ENCODE measurements around the gene LRRTM3. TPM values are rescaled to one million over a fixed set of nuclear protein-coding genes. Genes with fewer than 3 reads are reported as not detected.

Gene LRRTM3
- total and polyA plus RNA-seq, 10 donors, result not detected

- TF ChIP-seq POLR2A (IDR thresholded peaks at IDR 0.05), result no peak
- no peak for TF ChIP-seq POLR2AphosphoS5 (IDR thresholded peaks at IDR 0.05)
- TF ChIP-seq CTCF (IDR thresholded peaks at IDR 0.05 in 8 of 11, conservative IDR thresholded peaks at IDR 0.05 in 3 of 11), result no peak
Observed at GRCh38 chr10:66892871-66893270, 33.0 kb upstream of the LRRTM3 start.

GRCh38 chr10:66910671-66911070 is 15.2 kb upstream of the LRRTM3 start:
- WGBS, 5 donors, result 78 to 94% (median 85%) methylated on average over 5 of the region's 5 CpGs

More at GRCh38 chr10:66892871-66893270, 33.0 kb upstream of the LRRTM3 start:
- Histone ChIP-seq H3K4me3 (no peak overlapping the region), H3K27me3 (replicated peaks in 1 of 7) (no peaks in the 10 kb centered on the region), H3K9me3 (peaks cover under 1 to 4% (median 2%) of the 10 kb centered on the region in 8 donors), H3K27ac (no peak overlapping the region), H3K4me1 (no peaks in the 10 kb centered on the region), H3K36me3 (no peaks in the 10 kb centered on the region)
- intact Hi-C loops (cut with DNase I; ENCODE audit: low total_unique reads), result no loop called here
- 40 to 62% (median 57%) methylated on average over 2 of the region's 2 CpGs for WGBS, 5 donors
- DNase-seq, result no peak

GRCh38 chr10:66916030-66916429 is 9.8 kb upstream of the LRRTM3 start:
- H3K9me3 ChIP-seq, result no peaks in the 10 kb centered on the region
- 79 to 97% (median 88%) methylated on average over 2 of the region's 2 CpGs for WGBS, 5 donors
- H3K36me3 ChIP-seq, result no peaks in the 10 kb centered on the region
- no peak for TF ChIP-seq CTCF (IDR thresholded peaks at IDR 0.05 in 8 of 11, conservative IDR thresholded peaks at IDR 0.05 in 3 of 11)
- TF ChIP-seq POLR2A (IDR thresholded peaks at IDR 0.05), result no peak
- no peak for TF ChIP-seq POLR2AphosphoS5 (IDR thresholded peaks at IDR 0.05)
- no peaks in the 10 kb centered on the region for H3K27me3 ChIP-seq (replicated peaks in 1 of 7)
- intact Hi-C loops (cut with DNase I; ENCODE audit: low total_unique reads), result no loop called here
- no peaks in the 10 kb centered on the region for H3K4me1 ChIP-seq
- no peak overlapping the region for H3K4me3 ChIP-seq
- DNase-seq, result no peak
- H3K27ac ChIP-seq, result no peak overlapping the region

More at GRCh38 chr10:66910671-66911070, 15.2 kb upstream of the LRRTM3 start:
- intact Hi-C loops (cut with DNase I; ENCODE audit: low total_unique reads), result no loop called here
- H3K36me3 ChIP-seq, result no peaks in the 10 kb centered on the region
- TF ChIP-seq POLR2A (IDR thresholded peaks at IDR 0.05) (no peak), POLR2AphosphoS5 (IDR thresholded peaks at IDR 0.05) (no peak), CTCF (IDR thresholded peaks at IDR 0.05 in 8 of 11, conservative IDR thresholded peaks at IDR 0.05 in 3 of 11) (no peak)
- H3K4me3 ChIP-seq, result no peak overlapping the region
- no peak overlapping the region for H3K27ac ChIP-seq
- H3K4me1 ChIP-seq, result no peaks in the 10 kb centered on the region
- H3K9me3 ChIP-seq, result no peaks in the 10 kb centered on the region
- no peaks in the 10 kb centered on the region for H3K27me3 ChIP-seq (replicated peaks in 1 of 7)
- no peak for DNase-seq

- Histone ChIP-seq H3K4me3 (no peak overlapping the region), H3K36me3 (no peaks in the 10 kb centered on the region), H3K4me1 (no peaks in the 10 kb centered on the region), H3K9me3 (no peaks in the 10 kb centered on the region), H3K27ac (no peak overlapping the region), H3K27me3 (replicated peaks in 1 of 7) (no peaks in the 10 kb centered on the region)
- TF ChIP-seq CTCF (IDR thresholded peaks at IDR 0.05 in 8 of 11, conservative IDR thresholded peaks at IDR 0.05 in 3 of 11), result no peak
- TF ChIP-seq POLR2AphosphoS5 (IDR thresholded peaks at IDR 0.05), result no peak
- TF ChIP-seq POLR2A (IDR thresholded peaks at IDR 0.05), result no peak
- 52 to 69% (median 56%) methylated on average over 3 of the region's 3 CpGs for WGBS, 5 donors
- DNase-seq, result no peak
- intact Hi-C loops (cut with DNase I; ENCODE audit: low total_unique reads), result no loop called here
Observed at GRCh38 chr10:66917104-66917503, 8.7 kb upstream of the LRRTM3 start.

Measured in spleen (tissue), 11 donors.